ENCODE measurements around the gene HDAC7.

Gene HDAC7

GRCh38 chr12:47819896-47820630, at the start of gene HDAC7:
TSS of gene HDAC7 (minus strand) at chr12:47819903. CDS start at chr12:47819785, 118 bp downstream.
- H3K27me3 ChIP-seq (ENCODE audit: insufficient read depth, low read length, poor library complexity, severe bottlenecking), result no peaks in the 10 kb centered on the region
- peak within 1 kb of the TSS; percentile 91 for H3K4me3 ChIP-seq (ENCODE audit: low read length, poor library complexity, severe bottlenecking)
- H3F3A ChIP-seq (ENCODE audit: low read depth), result peaks cover 5% of the 10 kb centered on the region; the same call in 1 of the 2 replicates
- H3K79me2 ChIP-seq (ENCODE audit: insufficient read depth, low read length), result peaks cover 57% of the 10 kb centered on the region
- no peaks in the 10 kb centered on the region for H3K9me2 ChIP-seq (replicated peaks; ENCODE audit: low read depth, low read length)
- peaks cover 55% of the 10 kb centered on the region for H3K4me1 ChIP-seq (ENCODE audit: insufficient read depth, low read length, poor library complexity, severe bottlenecking)
- peak within 1 kb of the TSS; percentile 78 for H2AFZ ChIP-seq (ENCODE audit: low read length)
- H3K9me3 ChIP-seq (ENCODE audit: insufficient read depth, low read depth, low read length), result no peaks in the 10 kb centered on the region
- H3K9ac ChIP-seq (ENCODE audit: low read depth, low read length, poor library complexity, severe bottlenecking), result peak within 1 kb of the TSS; percentile 91
- TF ChIP-seq EZH2phosphoT487 (IDR thresholded peaks at IDR 0.05; ENCODE audit: borderline replicate concordance) (no peak), CTCF (conservative IDR thresholded peaks at IDR 0.05; ENCODE audit: low read length) (no peak)
- no peaks in the 10 kb centered on the region for H3K36me3 ChIP-seq (ENCODE audit: insufficient read depth, low read length)
- peak within 1 kb of the TSS; percentile 99 for H3K4me2 ChIP-seq (ENCODE audit: low read depth, low read length, poor library complexity, severe bottlenecking)
- H4K20me1 ChIP-seq (ENCODE audit: insufficient read depth, low read length, poor library complexity, severe bottlenecking), result peaks cover 28% of the 10 kb centered on the region

- H3K9me3 ChIP-seq (ENCODE audit: insufficient read depth, low read depth, low read length), result no peaks in the 10 kb centered on the region
- TF ChIP-seq CTCF (conservative IDR thresholded peaks at IDR 0.05; ENCODE audit: low read length) (no peak), EZH2phosphoT487 (IDR thresholded peaks at IDR 0.05; ENCODE audit: borderline replicate concordance) (no peak)
- H3K4me2 ChIP-seq (ENCODE audit: low read depth, low read length, poor library complexity, severe bottlenecking), result no peak overlapping the region
- H4K20me1 ChIP-seq (ENCODE audit: insufficient read depth, low read length, poor library complexity, severe bottlenecking), result no peaks in the 10 kb centered on the region
- H3F3A ChIP-seq (ENCODE audit: low read depth), result no peaks in the 10 kb centered on the region
- H3K36me3 ChIP-seq (ENCODE audit: insufficient read depth, low read length), result no peaks in the 10 kb centered on the region
- no peak overlapping the region for H2AFZ ChIP-seq (ENCODE audit: low read length)
- no peak overlapping the region for H3K9ac ChIP-seq (ENCODE audit: low read depth, low read length, poor library complexity, severe bottlenecking)
- H3K27me3 ChIP-seq (ENCODE audit: insufficient read depth, low read length, poor library complexity, severe bottlenecking), result no peaks in the 10 kb centered on the region
- peaks cover 7% of the 10 kb centered on the region for H3K4me1 ChIP-seq (ENCODE audit: insufficient read depth, low read length, poor library complexity, severe bottlenecking)
- no peaks in the 10 kb centered on the region for H3K9me2 ChIP-seq (replicated peaks; ENCODE audit: low read depth, low read length)
- H3K79me2 ChIP-seq (ENCODE audit: insufficient read depth, low read length), result no peaks in the 10 kb centered on the region
- no peak overlapping the region for H3K4me3 ChIP-seq (ENCODE audit: low read length, poor library complexity, severe bottlenecking)
Observed at GRCh38 chr12:47868552-47869031, 48.9 kb upstream of the HDAC7 start.

GRCh38 chr12:47868041-47868440, 48.3 kb upstream of the HDAC7 start:
- Histone ChIP-seq H3K4me2 (ENCODE audit: low read depth, low read length, poor library complexity, severe bottlenecking) (no peak overlapping the region), H2AFZ (ENCODE audit: low read length) (no peak overlapping the region), H3K27me3 (ENCODE audit: insufficient read depth, low read length, poor library complexity, severe bottlenecking) (no peaks in the 10 kb centered on the region), H3K4me3 (ENCODE audit: low read length, poor library complexity, severe bottlenecking) (no peak overlapping the region), H3F3A (ENCODE audit: low read depth) (no peaks in the 10 kb centered on the region), H3K36me3 (ENCODE audit: insufficient read depth, low read length) (no peaks in the 10 kb centered on the region), H4K20me1 (ENCODE audit: insufficient read depth, low read length, poor library complexity, severe bottlenecking) (no peaks in the 10 kb centered on the region), H3K9me3 (ENCODE audit: insufficient read depth, low read depth, low read length) (no peaks in the 10 kb centered on the region), H3K9ac (ENCODE audit: low read depth, low read length, poor library complexity, severe bottlenecking) (no peak overlapping the region), H3K9me2 (replicated peaks; ENCODE audit: low read depth, low read length) (no peaks in the 10 kb centered on the region), H3K79me2 (ENCODE audit: insufficient read depth, low read length) (no peaks in the 10 kb centered on the region), H3K4me1 (ENCODE audit: insufficient read depth, low read length, poor library complexity, severe bottlenecking) (peaks cover 7% of the 10 kb centered on the region)
- TF ChIP-seq CTCF (conservative IDR thresholded peaks at IDR 0.05; ENCODE audit: low read length), result no peak
- TF ChIP-seq EZH2phosphoT487 (IDR thresholded peaks at IDR 0.05; ENCODE audit: borderline replicate concordance), result no peak
